ENCODE results near the gene ZNF185.

GRCh38 chrX:152946681-152947080 is 48.8 kb downstream of the ZNF185 start:
- TF ChIP-seq, protein P1, sequence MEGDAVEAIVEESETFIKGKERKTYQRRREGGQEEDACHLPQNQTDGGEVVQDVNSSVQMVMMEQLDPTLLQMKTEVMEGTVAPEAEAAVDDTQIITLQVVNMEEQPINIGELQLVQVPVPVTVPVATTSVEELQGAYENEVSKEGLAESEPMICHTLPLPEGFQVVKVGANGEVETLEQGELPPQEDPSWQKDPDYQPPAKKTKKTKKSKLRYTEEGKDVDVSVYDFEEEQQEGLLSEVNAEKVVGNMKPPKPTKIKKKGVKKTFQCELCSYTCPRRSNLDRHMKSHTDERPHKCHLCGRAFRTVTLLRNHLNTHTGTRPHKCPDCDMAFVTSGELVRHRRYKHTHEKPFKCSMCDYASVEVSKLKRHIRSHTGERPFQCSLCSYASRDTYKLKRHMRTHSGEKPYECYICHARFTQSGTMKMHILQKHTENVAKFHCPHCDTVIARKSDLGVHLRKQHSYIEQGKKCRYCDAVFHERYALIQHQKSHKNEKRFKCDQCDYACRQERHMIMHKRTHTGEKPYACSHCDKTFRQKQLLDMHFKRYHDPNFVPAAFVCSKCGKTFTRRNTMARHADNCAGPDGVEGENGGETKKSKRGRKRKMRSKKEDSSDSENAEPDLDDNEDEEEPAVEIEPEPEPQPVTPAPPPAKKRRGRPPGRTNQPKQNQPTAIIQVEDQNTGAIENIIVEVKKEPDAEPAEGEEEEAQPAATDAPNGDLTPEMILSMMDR (conservative IDR thresholded peaks at IDR 0.05; ENCODE audit: low read depth, low read length), result no peak
- no peak for TF ChIP-seq EZH2 (IDR thresholded peaks at IDR 0.05; ENCODE audit: borderline replicate concordance, low read depth, low read length, poor library complexity, severe bottlenecking)
